RKO (cell line): ENCODE measurements around the gene IGSF23.
A peak's percentile ranks its signal among the peaks of the same experiment; 100 is the strongest.

Experiments used
- DNase-seq: peaks from one replicate; pipeline ENCODE4 v3.0.0-alpha.2; 2016; ENCODE audit warnings: low spot score

Gene IGSF23

DNA sequence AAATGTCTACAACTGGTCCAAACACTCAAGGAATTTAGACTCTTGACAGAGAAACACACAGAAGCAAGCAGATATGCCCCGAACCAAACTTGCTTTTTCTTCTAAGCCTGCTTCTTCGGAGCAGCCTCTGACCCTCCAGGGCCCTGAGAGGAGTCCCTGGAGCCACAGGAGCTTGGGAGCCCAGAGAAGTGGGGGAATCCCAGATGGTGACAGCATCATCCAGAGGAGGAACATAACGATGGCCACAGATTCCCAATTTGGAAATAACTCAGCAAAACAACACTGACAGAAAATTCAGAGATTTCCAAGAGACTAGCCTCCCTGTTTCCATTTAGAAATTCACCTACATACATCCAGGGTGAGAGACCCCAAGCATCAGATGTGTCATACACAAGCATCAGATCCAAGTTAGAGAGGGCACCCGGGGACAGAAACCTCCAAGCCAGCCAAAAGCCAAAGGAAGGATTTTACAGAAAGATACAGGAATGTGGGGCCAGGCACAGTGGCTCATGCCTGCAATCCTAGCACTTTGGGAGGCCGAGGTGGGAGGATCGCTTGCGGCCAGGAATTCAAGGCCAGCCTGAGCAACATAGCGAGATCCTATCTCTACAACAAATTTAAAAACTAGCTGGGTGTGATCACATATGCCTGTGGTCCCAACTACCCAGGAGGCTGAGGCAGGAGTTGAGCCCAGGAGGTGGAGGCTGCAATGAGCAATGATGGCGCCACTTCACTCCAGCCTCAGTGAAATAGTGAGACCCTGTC lies 28.3 kb downstream of the IGSF23 start:
- no peak for DNase-seq

GRCh38 chr19:44642377-44642776 lies 29.0 kb downstream of the IGSF23 start:
- DNase-seq, result no peak

DNA sequence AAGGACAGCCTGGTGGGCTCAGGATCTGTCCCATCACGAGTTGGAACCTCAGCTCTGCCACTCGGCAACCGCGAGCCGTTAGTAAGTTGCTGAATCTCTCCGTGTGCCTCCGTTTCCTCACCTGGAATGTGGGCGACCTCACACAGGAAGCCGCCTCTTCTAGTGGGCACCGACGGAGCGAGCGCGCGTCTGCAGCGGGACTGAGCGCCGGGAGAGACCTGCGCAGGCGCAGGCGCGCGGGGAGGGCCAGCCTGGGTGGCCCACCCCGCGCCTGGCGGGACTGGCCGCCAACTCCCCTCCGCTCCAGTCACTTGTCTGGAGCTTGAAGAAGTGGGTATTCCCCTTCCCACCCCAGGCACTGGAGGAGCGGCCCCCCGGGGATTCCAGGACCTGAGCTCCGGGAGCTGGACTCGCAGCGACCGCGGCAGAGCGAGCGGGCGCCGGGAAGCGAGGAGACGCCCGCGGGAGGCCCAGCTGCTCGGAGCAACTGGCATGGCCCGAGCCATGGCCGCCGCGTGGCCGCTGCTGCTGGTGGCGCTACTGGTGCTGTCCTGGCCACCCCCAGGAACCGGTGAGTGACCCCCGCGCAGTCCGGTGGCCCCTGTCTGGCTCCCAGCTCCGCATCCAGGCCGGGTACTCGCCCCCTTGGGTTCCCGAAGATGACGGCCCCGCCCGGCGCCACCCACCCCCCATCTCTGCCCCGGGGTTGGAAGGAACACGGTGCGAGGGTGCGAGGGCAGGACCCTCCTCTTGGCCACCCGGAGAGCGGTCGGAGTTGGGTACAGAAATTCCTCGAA lies 30.4 kb downstream of the IGSF23 start, which contains the start of gene PVR:
Gene PVR, plus strand, starts transcription at position 306 of the 797 bp plus-strand sequence. Its CDS starts 187 bp downstream, at position 493.
- DNase-seq, result peak; percentile 87

DNA sequence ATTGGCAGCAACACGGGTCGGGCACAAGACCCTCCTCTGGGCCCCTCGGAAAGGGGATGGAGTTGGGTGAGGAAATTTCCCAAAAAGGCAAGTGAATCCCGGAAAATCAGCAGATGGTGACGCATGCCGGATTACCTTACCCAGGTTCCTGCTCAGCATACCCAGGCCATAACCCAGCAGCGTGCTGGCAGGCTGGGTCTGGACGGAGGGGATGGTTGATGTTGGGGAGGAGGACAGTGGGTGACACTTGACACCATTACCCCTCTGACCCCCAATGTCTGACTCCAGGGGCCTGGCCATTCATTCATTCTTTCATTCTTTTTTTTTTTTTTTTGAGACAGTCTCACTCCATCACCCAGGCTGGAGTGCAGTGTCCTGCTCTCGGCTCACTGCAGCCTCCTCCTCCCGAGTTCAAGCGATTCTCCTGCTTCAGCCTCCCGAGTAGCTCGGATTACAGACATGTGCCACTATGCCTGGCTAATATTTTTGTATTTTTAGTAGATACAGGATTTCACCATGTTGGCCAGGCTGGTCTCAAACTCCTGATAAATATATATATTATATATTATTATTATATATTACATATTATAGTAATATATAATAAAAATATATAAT lies 31.1 kb downstream of the IGSF23 start:
- peak; percentile 72 for DNase-seq

DNA sequence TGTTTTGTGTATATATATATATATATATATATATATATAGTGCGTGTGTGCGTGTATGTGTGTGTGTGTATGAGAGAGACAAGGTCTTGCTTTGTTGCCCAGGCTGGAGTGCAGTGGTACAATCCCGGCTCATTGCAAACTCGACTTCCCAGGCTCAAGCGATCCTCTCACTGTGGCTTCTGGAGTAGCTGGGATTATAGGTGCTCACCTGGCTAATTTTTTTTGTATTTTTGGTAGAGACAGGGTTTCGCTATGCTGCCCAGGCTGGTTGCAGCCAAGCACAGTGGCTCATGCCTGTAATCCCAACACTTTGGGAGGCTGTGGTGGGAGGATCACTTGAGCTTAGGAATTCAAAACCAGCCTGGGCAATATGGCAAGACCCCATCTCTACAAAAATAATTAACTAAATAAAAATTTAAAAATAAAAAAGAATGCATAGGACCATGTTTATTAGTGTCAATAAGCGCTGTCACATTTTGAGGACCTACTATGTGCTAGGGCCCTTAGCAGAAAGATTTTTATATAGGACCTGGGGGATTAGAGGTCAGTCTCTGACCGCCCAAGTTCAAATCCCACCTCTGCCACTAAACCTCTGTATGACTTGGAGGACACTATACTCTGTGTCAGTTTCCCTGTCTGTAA lies 32.2 kb downstream of the IGSF23 start:
- peak; percentile 57 for DNase-seq

GRCh38 chr19:44646049-44646416 lies 32.7 kb downstream of the IGSF23 start:
- DNase-seq, result no peak

DNA sequence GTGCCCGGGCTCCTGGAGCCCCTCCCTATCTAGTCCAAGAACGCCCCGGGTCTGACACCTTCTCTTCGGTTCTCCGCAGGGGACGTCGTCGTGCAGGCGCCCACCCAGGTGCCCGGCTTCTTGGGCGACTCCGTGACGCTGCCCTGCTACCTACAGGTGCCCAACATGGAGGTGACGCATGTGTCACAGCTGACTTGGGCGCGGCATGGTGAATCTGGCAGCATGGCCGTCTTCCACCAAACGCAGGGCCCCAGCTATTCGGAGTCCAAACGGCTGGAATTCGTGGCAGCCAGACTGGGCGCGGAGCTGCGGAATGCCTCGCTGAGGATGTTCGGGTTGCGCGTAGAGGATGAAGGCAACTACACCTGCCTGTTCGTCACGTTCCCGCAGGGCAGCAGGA lies 33.8 kb downstream of the IGSF23 start:
- DNase-seq, result no peak

DNA sequence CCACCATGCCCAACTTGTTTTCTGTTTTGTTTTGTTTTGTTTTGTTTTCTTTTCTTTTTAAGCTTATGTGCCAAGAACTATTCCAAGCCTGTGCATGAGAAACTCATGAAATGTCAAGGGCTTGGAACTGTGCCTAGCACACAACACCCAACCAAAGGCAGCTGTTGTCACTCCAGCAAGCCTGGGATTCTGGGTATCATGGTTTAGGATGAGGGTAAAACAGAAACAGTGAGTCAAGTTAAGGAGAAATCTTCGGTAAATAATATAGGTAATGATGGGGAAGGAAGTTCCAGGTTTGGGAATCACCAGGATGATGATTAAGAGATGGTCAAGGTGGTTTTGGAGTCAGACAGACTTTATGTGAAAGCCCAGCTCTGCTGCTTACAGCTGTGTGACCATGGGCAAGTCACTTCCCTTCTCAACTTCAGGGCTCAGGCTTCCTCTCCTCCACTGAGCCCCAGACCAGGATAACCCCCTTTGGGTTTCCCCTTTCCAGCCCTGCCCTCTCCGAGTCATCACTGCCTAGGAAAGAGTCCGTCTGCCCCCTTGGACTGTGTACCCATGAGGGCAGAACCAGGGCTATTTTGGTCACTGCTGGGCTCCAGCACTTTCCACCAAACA lies 35.4 kb downstream of the IGSF23 start:
- DNase-seq, result no peak

DNA sequence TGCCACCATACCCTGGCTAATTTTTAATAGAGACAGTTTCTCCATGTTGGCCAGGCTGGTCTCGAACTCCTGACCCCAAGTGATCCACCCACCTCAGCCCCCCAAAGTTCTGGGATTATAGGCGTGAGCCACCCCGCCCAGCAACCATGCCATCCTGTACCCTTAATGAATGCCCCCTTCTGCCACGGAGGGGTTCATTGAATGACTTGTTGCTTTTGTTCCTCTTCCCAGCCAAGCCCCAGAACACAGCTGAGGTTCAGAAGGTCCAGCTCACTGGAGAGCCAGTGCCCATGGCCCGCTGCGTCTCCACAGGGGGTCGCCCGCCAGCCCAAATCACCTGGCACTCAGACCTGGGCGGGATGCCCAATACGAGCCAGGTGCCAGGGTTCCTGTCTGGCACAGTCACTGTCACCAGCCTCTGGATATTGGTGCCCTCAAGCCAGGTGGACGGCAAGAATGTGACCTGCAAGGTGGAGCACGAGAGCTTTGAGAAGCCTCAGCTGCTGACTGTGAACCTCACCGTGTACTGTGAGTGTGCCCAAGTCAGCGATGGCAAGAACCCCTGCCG lies 36.3 kb downstream of the IGSF23 start:
- no peak for DNase-seq

DNA sequence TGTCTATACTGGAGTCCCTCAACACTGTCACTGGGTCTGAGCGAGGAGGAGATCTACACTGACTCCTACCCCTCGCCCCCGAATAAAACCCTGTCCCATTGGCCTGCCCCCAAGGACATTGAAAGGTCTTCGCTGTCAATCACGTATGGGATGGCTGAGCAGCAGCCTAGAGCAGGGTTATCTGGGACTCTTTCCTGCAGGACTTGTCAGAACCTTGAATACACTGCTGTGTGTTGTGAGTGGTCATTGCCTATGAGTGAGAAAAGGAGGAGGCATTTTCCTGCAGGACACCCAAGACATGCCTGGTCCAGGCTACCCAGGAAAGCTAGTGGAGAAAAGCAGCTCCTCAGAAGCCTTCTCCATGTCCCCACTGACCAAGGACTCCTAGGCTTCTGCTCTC lies 40.0 kb downstream of the IGSF23 start:
- no peak for DNase-seq

DNA sequence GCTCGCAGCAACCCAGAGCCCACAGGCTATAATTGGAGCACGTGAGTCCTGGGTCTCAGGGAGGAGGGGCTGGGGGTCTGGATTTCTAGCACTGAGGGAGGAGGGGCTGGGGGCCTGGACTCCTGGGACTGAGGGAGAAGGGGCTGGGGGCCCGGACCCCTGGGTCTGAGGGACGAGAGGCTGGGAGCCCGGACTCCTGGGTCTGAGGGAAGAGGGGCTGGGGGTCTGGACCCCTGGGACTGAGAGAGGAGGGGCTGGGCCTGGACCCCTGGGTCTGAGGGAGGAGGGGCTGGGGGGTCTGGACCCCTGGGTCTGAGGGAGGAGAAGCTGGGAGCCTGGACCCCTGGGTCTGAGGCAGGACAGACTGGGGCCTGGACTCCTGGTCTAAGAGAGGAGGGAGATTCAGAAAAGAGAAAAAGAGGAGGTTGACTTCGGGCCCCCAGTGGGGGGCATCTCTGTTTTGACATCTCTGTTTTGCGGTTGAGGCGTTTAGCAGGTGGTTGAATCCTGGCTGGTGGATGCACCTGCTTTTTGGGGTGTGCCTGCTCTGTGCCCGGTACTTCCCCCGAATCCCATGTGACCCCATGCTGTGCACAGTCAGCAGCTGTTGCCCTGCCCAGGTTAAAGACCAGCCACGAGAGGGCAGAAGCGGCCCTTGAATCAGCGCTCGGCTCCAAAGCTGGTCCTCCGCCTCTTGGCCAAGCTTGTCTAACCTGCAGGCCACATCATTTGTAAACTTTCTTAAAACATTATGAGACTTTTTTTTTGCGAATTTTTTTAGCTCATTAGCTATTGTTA lies 40.8 kb downstream of the IGSF23 start:
- no peak for DNase-seq

DNA sequence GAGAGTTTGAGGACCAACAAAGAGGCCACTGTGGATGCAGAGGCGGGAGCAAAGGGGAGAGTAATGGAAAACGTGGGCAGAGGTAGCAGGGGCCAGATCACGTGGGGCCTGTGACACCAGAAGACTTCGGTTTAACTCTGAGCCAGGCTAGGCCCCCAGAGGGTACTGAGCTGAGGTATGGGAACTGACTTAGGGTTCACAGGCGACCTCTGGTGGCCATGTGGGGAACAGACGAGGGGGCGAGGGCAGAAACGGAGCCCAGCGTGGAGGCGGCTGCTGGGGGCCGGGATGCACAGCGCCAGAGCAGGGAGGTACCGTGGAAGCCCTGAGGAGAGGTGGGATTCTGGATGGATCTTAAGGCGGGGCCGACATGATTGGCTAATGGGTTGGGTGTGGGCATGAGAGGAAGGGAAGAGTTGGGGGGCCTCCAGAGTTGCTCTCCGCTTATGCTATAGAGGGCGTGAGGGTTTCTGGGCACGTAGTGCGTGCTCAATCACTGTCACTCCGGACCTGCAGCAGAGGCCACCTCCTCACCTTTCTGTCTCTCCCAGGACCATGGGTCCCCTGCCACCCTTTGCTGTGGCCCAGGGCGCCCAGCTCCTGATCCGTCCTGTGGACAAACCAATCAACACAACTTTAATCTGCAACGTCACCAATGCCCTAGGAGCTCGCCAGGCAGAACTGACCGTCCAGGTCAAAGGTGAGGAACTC lies 44.0 kb downstream of the IGSF23 start:
- peak; percentile 53 for DNase-seq

DNA sequence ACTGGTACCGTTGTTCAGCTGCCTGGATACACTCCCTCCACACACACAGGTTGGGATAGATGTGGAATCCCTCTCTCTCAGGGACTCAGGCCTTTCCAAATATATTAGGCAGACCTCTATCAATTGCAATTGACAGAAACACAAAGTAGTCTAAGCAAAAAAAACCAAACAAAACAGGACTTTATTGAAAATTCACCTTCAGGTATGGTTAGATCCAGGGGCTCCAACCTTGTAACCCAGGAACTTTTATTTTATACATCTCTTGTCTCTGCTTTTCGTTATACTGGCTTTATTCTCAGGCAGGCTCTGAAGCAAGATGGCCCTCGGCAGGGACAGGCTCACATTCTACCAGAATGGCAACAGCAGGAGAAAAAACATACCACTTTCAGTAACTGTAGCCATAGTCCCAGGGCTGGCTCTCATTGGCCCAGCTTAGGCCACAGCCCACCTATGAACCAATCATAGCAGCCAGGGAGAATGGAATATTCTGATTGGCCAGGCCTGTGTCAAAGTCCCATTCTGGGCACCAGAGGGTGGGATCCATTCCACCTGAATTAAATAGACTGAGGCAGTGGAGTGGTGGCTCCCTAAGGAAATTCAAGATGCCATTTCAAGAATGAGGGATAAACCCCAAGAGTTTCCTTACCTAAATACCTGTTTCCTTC lies 44.8 kb downstream of the IGSF23 start:
- DNase-seq, result no peak

- peak; percentile 38 for DNase-seq
These were observed 46.7 kb downstream of the IGSF23 start for GRCh38 chr19:44660081-44660480.

GRCh38 chr19:44661205-44661604 lies 47.8 kb downstream of the IGSF23 start:
- DNase-seq, result no peak

DNA sequence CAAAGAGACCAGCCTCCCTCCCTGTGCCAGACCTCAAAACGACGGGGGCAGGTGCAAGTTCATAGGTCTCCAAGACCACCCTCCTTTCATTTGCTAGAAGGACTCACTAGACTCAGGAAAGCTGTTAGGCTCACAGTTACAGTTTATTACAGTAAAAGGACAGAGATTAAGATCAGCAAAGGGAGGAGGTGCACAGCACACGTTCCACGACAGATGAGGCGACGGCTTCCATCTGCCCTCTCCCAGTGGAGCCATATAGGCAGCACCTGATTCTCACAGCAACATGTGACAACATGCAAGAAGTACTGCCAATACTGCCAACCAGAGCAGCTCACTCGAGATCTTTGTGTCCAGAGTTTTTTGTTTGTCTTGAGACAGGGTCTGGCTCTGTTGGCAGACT lies 48.5 kb downstream of the IGSF23 start:
- no peak for DNase-seq

DNA sequence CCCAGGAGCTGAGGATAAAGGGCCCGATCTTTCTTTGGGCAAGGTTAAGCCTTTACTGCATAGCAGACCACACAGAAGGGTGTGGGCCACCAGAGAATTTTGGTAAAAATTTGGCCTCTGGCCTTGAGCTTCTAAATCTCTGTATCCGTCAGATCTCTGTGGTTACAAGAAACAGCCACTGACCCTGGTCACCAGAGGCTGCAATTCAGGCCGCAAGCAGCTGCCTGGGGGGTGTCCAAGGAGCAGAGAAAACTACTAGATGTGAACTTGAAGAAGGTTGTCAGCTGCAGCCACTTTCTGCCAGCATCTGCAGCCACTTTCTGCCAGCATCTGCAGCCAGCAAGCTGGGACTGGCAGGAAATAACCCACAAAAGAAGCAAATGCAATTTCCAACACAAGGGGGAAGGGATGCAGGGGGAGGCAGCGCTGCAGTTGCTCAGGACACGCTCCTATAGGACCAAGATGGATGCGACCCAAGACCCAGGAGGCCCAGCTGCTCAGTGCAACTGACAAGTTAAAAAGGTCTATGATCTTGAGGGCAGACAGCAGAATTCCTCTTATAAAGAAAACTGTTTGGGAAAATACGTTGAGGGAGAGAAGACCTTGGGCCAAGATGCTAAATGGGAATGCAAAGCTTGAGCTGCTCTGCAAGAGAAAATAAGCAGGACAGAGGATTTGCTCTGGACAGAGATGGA lies 49.5 kb downstream of the IGSF23 start:
- DNase-seq, result no peak

DNA sequence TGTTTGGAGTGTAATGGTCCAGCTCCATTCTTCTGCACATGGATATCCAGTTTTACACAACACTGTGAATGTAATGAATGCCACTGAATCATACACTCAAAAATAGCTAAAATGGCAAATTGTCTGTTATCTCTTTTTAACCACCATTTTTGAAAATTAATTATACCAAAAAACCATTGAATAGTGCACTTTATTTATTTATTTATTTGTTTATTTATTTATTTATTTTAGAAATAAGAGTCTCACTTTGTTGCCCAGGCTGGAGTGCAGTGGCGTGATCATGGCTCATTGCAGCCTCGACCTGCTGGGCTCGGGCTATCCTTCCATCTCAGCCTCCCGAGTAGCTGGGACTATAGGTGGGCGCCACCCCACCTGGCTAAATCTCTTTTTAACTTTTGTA lies 50.6 kb downstream of the IGSF23 start:
- no peak for DNase-seq

DNA sequence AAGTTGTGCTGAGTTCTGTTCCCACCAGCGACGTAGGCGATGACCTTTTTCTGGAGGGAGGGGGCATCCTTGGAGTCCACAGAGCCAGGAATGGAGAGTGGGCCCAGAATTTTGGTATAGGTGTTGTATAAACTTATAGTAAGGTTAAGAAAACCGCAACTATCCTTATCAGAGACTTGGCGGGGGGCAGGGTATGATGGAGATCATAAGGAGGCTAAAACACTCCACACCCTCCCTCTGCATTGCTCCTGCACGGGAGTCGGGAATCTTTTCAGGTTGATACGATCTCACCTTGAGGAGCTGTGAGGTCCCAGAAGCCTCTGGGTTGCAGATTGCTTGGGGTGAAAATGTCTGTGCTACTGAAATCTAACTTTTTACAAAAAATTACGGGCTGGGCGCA lies 51.6 kb downstream of the IGSF23 start:
- no peak for DNase-seq
